ENCODE measurements around the gene STAT5B.

- no peak for TF ChIP-seq USF1 (IDR thresholded peaks at IDR 0.05)
- TF ChIP-seq ZBTB7A (IDR thresholded peaks at IDR 0.05; ENCODE audit: low read depth), result no peak; the same call in 1 of the 2 replicates
- no peak for TF ChIP-seq FOXM1 (IDR thresholded peaks at IDR 0.05; ENCODE audit: borderline replicate concordance, low read depth)
- no peak for TF ChIP-seq NFIC (IDR thresholded peaks at IDR 0.05)
- no peak for TF ChIP-seq EP300 (IDR thresholded peaks at IDR 0.05; ENCODE audit: borderline replicate concordance)
- TF ChIP-seq REST (IDR thresholded peaks at IDR 0.05; ENCODE audit: low read depth), result peak; percentile 92
- TF ChIP-seq YY1 (IDR thresholded peaks at IDR 0.05; ENCODE audit: low read depth), result peak; percentile 65
Observed at GRCh38 chr17:42179911-42180410, 96.2 kb downstream of the STAT5B start.

Data from Ishikawa (cell line).